Activated CD8-positive, alpha-beta memory T cell treated with anti-CD3 and anti-CD28 coated beads, Interleukin-2, amount 50 U/mL, for 48 hours (primary cell): Measurements from ENCODE around the gene SOCS1.

Source experiments
- DNase-seq: peaks from one replicate; pipeline ENCODE4 v3.0.0-alpha.2; 2020

SOCS1 gene

DNA sequence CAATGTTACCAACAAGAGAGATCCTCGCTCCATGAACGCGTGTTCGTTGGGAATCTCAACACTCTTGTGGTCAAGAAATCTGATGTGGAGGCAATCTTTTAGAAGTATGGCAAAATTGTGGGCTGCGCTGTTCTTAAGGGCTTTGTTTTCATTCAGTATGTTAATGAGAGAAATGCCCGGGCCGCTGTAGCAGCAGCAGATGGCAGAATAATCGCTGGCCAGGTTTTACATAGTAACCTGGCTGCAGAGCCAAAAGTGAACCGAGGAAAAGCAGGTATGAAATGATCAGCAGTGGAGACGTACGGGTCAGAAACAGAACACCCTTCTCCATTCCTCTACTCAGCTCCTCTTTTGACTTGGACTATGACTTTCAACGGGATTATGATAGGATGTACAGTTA lies 13.3 kb downstream of the SOCS1 start:
- no peak for DNase-seq

GRCh38 chr16:11241480-11242204 lies 14.4 kb downstream of the SOCS1 start:
- no peak for DNase-seq

DNA sequence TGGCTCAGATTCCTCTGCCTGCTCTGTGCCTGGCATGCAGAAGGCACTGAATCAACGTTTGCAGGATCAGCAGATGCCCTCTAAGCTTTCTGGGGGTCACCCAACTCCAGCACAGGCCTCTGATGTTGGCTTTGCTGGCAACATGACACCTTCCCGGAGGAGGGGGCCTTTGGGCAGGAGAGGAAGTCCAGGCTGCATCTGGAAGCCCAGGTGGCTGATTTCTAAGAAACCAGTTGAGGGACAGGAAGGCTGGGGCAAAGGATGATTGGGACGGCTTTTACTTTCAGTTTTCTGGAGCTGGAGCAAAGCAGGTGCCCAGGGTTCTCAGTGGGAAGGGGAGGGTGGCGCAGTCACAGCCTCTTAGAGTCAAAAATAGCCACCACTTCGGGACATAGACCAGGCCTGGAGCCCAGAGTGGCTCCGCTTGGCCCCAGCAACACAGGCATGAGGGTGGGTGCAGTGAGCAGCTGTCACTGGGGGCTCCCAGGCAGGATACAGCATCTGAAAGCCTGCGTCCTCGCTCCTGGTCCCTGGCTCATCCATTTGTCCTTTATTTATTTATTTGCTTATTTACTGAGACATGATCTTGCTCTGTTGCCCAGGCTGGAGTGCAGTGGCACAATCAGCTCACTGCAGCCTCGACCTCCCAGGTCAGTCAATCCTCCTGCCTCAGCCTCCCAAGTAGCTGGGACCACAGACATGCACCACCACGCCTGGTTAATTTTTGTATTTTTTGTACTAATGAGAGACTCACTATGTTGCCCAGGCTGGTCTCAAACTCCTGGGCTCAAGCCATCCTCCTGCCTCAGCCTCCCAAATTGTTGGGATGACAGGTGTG lies 15.1 kb downstream of the SOCS1 start:
- no peak for DNase-seq

DNA sequence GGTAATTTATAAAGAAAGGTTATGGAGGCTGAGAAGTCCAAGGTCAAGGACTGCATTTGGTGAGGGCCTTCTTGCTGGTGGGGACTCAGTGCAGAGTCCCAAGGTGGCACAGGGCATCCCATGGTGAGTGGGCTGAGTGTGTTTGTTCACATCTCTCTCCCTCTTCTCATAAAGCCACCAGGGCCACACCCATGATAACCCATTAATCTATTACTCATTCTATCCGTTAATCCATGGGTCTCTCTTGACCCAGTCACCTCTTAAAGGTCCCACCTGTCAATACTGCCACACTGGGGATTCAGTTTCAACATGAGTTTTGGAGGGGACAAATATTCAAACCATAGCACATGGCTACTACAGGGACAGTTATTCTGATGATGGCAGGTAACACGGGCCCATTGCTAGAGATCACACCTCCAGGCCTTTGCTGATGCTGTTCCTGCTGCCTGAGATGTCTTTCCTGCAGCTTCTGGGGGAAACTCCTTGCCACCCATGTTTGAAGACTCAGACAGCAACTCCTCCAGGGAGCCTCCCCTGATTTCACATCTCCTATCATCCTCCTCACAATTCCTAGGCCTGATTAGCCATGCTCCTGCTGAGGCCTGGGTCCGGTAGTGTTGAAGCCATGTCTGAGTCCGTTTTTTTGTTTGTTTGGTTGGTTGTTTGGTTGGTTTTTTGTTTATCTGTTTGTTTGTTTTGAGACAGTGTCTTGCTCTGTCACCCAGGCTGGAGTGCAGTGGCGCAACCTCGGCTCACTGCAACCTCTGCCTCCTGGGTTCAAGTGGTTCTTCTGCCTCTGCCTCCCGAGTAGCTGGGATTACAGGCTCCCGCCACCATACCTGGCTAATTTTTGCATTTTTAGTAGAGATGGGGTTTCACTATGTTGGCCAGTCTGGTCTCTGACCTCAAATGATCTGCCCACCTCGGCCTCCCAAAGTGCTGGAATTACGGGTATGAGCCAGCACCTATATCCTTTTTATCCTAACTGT lies 16.1 kb downstream of the SOCS1 start:
- no peak for DNase-seq

DNA sequence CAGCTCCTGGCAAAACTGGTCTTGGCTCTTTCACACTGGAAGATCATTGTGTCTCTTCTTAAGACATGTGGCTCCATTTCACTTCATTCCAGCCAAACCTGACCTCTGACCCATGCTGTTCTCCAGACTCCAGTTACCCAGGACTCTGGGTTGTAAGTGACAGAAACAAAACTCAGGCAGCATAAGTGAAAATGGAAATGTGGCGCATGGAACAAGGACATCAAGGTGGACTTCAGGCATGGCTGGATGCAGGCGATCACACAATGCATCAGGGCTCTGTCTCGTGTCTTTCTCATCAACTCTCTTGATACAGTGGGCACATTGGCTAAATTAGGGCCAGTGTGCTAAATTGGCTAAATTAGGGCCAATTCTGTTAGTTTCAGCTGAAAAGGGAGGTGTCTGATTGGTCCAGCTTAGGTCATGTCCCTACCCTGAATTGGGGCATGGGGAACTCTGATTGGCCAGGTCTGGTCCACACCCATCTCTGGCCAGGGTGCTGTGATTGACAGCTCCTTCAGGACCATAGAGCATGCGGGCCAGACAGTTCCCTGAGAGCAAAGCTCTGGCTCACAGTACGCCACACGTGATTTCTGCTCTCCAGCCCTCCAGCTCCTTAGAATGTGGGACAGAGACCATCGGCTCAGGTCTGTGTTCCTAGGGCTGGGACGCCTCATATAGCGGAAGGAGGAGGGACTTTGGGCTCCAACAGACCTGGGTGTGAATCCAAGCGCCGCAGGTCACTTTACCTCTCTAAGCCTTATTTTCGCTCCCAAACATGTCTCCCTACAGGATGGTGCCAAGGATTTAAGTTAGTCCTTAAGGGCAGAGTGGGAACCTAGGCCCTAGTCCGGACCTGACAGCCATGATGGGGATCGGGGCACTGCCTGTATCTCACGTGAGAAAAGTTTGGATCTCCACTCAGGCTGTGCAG lies 17.5 kb downstream of the SOCS1 start:
- no peak for DNase-seq

- DNase-seq = peak; percentile 57
These were observed 19.3 kb downstream of the SOCS1 start for GRCh38 chr16:11236461-11237254.

GRCh38 chr16:11235703-11235991 lies 20.4 kb downstream of the SOCS1 start:
- no peak for DNase-seq

DNA sequence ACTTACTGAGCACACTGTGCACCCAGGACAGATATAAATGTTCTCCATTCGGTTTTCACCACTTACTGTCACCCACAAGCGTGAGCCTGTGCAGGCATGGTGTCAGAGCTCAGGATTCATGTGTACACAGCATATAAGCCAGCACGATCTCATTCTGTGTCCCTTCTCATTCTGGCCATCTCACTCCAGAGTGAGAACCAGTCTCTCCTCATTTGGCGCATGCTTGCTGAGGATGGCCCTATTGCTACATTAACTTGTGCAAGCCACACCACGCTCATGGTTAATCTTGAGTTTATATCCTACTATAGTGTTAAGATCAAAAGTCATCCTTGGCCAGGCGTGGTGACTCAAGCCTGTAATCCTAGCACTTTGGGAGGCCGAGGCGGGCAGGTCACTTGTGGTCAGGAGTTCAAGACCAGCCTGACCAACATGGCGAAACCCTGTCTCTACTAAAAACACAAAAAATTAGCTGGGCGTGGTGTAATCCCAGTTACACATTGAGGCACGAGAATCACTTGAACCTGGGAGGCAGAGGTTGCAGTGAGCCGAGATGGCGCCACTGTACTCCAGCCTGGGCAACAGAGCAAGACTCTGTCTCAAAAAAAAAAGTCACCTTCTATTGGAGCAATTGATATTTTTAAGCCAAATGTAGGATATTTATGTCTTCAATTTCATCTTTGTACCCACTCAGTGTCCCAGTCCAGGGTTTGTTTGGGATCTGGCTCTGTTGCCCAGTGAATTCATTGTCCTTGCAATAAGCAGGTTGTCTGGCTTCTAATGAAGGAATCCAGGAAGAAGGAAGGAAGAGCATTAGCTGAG lies 20.9 kb downstream of the SOCS1 start:
- DNase-seq = peak; percentile 60

- DNase-seq = peak; percentile 85
These were observed 22.2 kb downstream of the SOCS1 start for GRCh38 chr16:11233727-11234376.

DNA sequence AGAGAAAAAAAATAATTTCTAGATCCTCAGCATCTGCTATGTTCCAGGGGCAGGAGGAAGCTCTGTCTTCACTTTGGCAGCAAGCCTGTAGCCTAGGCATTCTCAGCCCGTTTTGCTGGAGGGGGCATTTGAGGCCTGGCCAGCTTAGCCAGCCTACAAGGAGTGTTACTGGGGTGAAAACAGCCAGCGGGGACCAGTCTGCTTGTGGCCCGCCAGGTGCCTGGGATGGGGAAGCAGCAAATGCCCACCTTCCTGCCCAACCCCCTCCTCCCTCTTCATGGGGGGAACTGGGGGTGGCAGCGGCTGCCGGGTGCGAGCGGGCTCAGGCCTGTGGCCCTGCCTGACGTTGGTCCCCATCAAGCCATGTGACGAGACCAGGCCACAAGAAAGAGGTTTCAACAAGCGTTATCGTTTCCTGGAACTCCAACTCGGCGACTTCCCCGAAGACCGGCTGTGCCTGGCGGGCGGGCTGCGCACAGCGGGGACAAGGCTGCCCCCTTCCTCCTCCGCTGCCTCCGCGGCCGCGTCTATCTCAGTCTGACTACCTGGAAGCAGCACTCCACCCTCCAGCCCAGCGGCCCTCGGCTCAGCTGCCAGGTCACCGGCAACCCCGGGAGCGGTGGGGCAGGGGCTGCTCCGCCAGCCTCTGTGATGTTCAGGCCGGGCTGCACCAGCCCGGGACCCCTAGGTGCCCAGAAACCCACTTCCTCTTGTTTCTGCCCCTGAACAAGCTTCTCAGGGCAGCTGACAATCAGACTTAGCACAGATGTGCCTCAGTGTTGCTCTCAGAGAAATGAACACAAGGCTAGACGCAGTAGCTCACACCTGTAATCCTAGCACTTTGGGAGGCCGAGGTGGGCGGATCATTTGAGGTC lies 22.9 kb downstream of the SOCS1 start:
- DNase-seq = peak; percentile 95

- DNase-seq = no peak
These were observed 23.6 kb downstream of the SOCS1 start for GRCh38 chr16:11232302-11232851.

DNA sequence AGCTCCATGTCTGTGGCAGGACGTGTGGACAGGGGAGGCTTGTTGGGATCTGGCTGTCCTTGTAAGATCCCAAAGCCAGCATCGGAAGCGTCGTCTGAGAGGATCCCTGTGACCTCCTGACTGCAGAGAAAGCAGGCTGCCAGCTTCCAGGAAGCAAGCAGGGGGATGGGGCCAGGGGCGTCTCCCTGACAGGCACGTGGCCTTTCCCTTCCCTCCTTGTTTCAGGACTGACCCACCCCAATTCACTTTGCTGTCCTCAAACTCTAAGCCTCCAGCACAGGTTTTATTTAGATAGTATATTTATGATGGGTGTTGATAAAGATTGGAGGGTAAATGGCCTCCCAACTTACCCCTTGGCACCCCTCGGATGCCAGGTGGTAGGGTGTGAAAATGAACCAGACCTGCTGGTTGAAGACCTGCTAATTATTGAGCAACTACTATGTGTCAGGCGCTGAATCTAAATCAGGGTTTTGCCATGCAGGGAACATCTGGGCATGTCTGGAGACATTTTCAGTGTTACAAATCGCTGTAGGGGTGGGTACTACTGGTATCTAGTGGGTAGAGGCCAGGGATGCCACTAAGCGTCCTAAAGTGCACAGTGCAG lies 24.5 kb downstream of the SOCS1 start:
- peak; percentile 55 for DNase-seq

GRCh38 chr16:11229906-11230305 lies 26.1 kb downstream of the SOCS1 start:
- DNase-seq = no peak

DNA sequence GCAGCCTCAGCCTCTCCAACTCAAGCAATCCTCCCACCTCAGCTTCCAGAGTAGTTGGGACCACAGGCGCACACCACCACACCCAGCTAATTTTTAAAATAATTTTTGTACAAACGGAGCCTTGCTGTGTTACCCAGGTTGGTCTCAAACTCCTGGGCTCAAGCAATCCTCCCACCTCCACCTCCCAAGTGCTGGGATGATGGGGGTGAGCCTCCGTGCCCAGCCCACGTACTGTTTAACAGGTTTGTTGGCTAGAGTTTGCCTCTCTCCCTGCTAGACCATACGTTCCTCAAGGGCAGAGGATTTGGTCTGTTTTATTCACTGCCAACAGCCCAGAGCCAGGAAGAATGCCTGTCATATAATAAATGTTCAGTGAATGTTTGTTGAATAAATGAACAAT lies 26.6 kb downstream of the SOCS1 start:
- no peak for DNase-seq

GRCh38 chr16:11225677-11226549 lies 30.1 kb downstream of the SOCS1 start:
- no peak for DNase-seq

- peak; percentile 89 for DNase-seq
These were observed 30.9 kb downstream of the SOCS1 start for GRCh38 chr16:11224894-11225676.
